Glutamatergic neuron (in vitro differentiated cells): ENCODE data around the gene ZNF319. TPM values are rescaled to one million over a fixed set of nuclear protein-coding genes. Genes with fewer than 3 reads are reported as not detected.

Source experiments
- DNase-seq: peaks from one replicate; pipeline ENCODE4 v3.0.0; 2022
- H3K27ac Mint-ChIP-seq: one replicate; pipeline ENCODE4 v1.8.0; 2020; ENCODE audit warnings: mild to moderate bottlenecking, mixed read lengths, inconsistent platforms; ENCODE audit not compliant: unreplicated experiment
- H3K27me3 Mint-ChIP-seq: one replicate; pipeline ENCODE4 v1.8.0; 2020; ENCODE audit warnings: mild to moderate bottlenecking, moderate library complexity, mixed read lengths, inconsistent platforms; ENCODE audit not compliant: unreplicated experiment
- H3K36me3 Mint-ChIP-seq: one replicate; pipeline ENCODE4 v1.8.0; 2020; ENCODE audit warnings: mild to moderate bottlenecking, mixed read lengths, inconsistent platforms; ENCODE audit not compliant: unreplicated experiment
- H3K4me1 Mint-ChIP-seq: one replicate; pipeline ENCODE4 v1.8.0; 2020; ENCODE audit warnings: mild to moderate bottlenecking, low read depth, mixed read lengths, inconsistent platforms; ENCODE audit not compliant: unreplicated experiment
- H3K4me3 Mint-ChIP-seq: one replicate; pipeline ENCODE4 v1.8.0; 2020; ENCODE audit warnings: mild to moderate bottlenecking, mixed read lengths, inconsistent platforms; ENCODE audit not compliant: unreplicated experiment
- H3K9me3 Mint-ChIP-seq: one replicate; pipeline ENCODE4 v1.8.0; 2020; ENCODE audit warnings: mild to moderate bottlenecking, moderate library complexity, mixed read lengths, inconsistent platforms; ENCODE audit not compliant: unreplicated experiment
- CTCF ChIP-seq: fragments of 200-600 bp; sonication (generic); IDR thresholded peaks from one replicate; pipeline ENCODE4 v1.5.0; 2021; ENCODE audit not compliant: partially characterized antibody, unreplicated experiment
- total RNA-seq: library from RNA; stranded (reverse); fragmentation: NEBNext Ultra II Directional; extraction: Animal tissue kit (Norgen Biotek cat#: 25700); gene quantifications from one replicate; pipeline ENCODE4 v1.2.1, GENCODE V29; 2021; ENCODE audit not compliant: unreplicated experiment

Gene ZNF319
- total RNA-seq, 1 donor from 2014 or later = 13.9 TPM

DNA sequence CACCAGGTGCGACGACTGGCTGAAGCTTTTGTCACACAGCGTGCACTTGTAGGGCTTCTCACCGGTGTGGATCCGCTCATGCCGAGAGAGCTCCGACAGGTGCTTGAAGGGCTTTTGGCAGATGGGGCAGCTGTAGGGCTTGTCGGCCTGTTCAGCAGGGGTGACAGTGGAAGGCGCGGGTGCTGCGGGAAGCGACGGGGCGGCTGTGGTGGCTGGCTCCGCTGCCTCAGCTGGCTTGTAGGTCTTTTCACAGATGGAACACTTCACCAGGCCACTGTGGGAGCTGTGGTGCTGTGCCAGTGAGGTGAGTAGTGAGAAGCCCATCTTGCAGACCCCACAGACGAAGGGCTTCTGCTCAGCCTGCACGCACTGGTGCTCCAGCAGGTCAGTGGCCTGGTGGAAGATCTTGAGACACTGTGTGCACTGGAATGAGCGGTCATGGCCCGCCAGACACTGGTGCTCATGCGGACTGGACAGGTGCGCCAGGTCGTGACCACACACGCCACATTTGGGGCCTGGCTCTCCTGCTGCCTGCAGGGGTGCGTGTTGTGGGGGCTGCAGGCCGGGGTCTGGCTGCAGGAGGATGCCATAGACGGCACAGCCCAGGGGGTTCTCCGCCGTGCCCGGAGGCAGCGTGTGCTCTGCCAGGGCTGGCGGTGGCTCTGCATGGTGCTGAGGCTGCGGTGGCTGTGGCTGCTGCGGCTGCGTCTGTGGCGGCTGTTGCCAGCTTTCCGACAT, 2.8 kb downstream of the ZNF319 start:
- H3K4me1 Mint-ChIP-seq = peaks cover 12% of the 10 kb centered on the region
- no peak for TF ChIP-seq CTCF
- no peak overlapping the region for H3K27ac Mint-ChIP-seq
- H3K4me3 Mint-ChIP-seq = no peak overlapping the region
- H3K27me3 Mint-ChIP-seq = peaks cover 8% of the 10 kb centered on the region
- H3K9me3 Mint-ChIP-seq = peaks cover 15% of the 10 kb centered on the region
- DNase-seq = peak; percentile 8
- H3K36me3 Mint-ChIP-seq = no peaks in the 10 kb centered on the region

GRCh38 chr16:57997176-57997527, 3.3 kb downstream of the ZNF319 start:
- Mint-ChIP-seq H3K4me3 (no peak overlapping the region), H3K36me3 (no peaks in the 10 kb centered on the region), H3K27ac (no peak overlapping the region), H3K4me1 (peaks cover 10% of the 10 kb centered on the region), H3K9me3 (peaks cover 15% of the 10 kb centered on the region), H3K27me3 (peaks cover 8% of the 10 kb centered on the region)
- TF ChIP-seq CTCF = no peak
- DNase-seq = peak; percentile 10

DNA sequence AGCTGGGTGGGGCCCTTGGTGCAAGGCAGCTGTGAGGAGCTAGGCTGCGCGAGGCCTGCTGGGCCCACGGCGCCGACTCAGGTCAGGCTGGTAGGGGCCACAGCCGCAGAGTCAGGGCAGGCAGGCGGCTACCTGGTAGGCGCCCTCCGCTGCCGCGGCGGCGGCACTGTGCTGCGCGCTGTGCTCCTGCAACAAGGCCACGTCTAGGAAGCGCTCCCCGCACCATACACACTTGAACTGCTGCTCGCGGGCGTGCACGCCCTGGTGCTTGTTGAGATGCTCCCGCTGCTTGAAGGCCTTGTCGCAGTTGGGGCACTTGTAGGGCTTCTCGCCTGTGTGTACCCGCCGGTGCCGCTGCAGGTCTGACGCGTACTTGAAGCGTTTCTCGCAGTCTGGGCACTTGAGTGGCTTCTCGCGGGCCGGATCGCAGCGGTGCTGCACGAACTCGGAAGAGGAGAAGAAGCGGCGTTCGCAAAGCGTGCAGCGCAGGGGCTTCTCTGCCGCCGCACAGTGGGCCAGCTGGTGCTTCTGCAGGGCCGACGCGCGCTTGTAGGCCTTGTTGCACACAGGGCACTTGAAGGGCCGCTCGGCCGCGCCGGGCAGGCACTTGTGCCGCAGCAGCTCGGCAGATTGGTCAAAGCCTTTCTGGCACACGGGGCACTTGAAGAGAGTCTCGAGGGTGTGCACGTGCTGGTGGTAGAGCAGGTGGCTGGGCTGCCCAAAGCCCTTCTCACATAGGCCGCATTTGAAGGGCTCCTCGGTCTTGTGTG, 3.9 kb downstream of the ZNF319 start:
- DNase-seq = peak; percentile 10
- H3K4me3 Mint-ChIP-seq = no peak overlapping the region
- H3K9me3 Mint-ChIP-seq = peaks cover 10% of the 10 kb centered on the region
- H3K36me3 Mint-ChIP-seq = no peaks in the 10 kb centered on the region
- TF ChIP-seq CTCF = no peak
- H3K4me1 Mint-ChIP-seq = peaks cover 5% of the 10 kb centered on the region
- H3K27me3 Mint-ChIP-seq = peaks cover 5% of the 10 kb centered on the region
- no peak overlapping the region for H3K27ac Mint-ChIP-seq

- TF ChIP-seq CTCF = no peak
- H3K9me3 Mint-ChIP-seq = peaks cover 8% of the 10 kb centered on the region
- H3K4me3 Mint-ChIP-seq = no peak overlapping the region
- peaks cover 5% of the 10 kb centered on the region for H3K27me3 Mint-ChIP-seq
- no peaks in the 10 kb centered on the region for H3K36me3 Mint-ChIP-seq
- H3K4me1 Mint-ChIP-seq = peaks cover 8% of the 10 kb centered on the region
- DNase-seq = peak; percentile 9
- no peak overlapping the region for H3K27ac Mint-ChIP-seq
Measured at GRCh38 chr16:57995721-57996405, 4.6 kb downstream of the ZNF319 start.

- H3K4me3 Mint-ChIP-seq = no peak overlapping the region
- H3K27ac Mint-ChIP-seq = no peak overlapping the region
- H3K27me3 Mint-ChIP-seq = peaks cover 5% of the 10 kb centered on the region
- peak; percentile 23 for TF ChIP-seq CTCF
- peaks cover 8% of the 10 kb centered on the region for H3K4me1 Mint-ChIP-seq
- DNase-seq = peak; percentile 73
- no peaks in the 10 kb centered on the region for H3K36me3 Mint-ChIP-seq
- peaks cover 11% of the 10 kb centered on the region for H3K9me3 Mint-ChIP-seq
Measured at GRCh38 chr16:57994778-57995177, 5.7 kb downstream of the ZNF319 start.
